ENCODE results near the gene PROK1. TPM values are rescaled to one million over a fixed set of nuclear protein-coding genes. Genes with fewer than 3 reads are reported as not detected.

PROK1 gene
- polyA plus RNA-seq, 3 donors: not detected

DNA sequence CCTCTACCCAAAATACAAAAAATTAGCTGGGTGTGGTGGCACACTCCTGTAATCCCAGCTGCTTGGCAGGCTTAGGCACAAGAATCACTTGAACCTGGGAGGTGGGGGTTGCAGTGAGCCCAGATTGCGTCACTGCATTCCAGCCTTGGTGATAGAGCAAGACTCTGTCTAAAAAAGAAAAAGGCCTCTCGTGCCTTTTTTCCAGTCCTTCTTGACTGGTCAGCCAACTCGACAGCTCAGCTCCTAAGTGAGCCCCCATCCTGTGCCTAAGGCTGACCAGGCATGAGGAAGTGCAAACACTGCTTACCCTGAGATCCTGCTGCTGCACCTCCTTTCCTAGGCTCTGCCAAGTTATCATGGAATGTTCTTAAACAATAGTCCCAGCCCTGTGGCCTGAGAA, 10.1 kb upstream of the PROK1 start:
- Histone ChIP-seq H4K20me1 (ENCODE audit: insufficient read depth, low read length) (no peaks in the 10 kb centered on the region), H3K9me3 (replicated peaks in 1 of 2; ENCODE audit: control insufficient read depth in 1 of 2, insufficient read depth in 1 of 2, low read length in 2 of 2) (no peaks in the 10 kb centered on the region), H3K9ac (ENCODE audit: insufficient read depth, low read length, poor library complexity, severe bottlenecking) (no peak overlapping the region), H3K4me3 (replicated peaks in 1 of 3; ENCODE audit: low read depth in 2 of 3, low read length in 3 of 3) (no peak overlapping the region), H2AFZ (ENCODE audit: insufficient read depth, low read depth, low read length, poor library complexity, severe bottlenecking) (no peak overlapping the region), H3K36me3 (replicated peaks in 1 of 2; ENCODE audit: control insufficient read depth in 1 of 2, insufficient read depth in 2 of 2, low read length in 2 of 2) (no peaks in the 10 kb centered on the region), H3K27ac (ENCODE audit: low read depth in 1 of 2, low read length in 2 of 2) (no peak overlapping the region), H3K27me3 (ENCODE audit: control insufficient read depth in 2 of 2, insufficient read depth in 2 of 2, low read length in 2 of 2) (no peaks in the 10 kb centered on the region), H3K79me2 (ENCODE audit: insufficient read depth, low read length) (no peaks in the 10 kb centered on the region), H3K4me1 (ENCODE audit: control insufficient read depth in 1 of 2, insufficient read depth in 2 of 2, low read length in 2 of 2) (peaks cover 5 to 8% of the 10 kb centered on the region in 2 donors), H3K4me2 (replicated peaks; ENCODE audit: extremely low read depth, low read length, poor library complexity, severe bottlenecking) (no peak overlapping the region)
- peaks cover 0 to 2% (median 0%) of the 10 kb centered on the region in 7 donors for H3K9me3 Mint-ChIP-seq
- DNase-seq: no peak
- peaks cover 0 to 5% (median 1%) of the 10 kb centered on the region in 3 donors for H3K27me3 Mint-ChIP-seq (ENCODE audit: low read depth in 3 of 3)
- no peak overlapping the region for H3K4me3 Mint-ChIP-seq
- H3K27ac Mint-ChIP-seq: no peak overlapping the region
- H3K36me3 Mint-ChIP-seq: no peaks in the 10 kb centered on the region
- intact Hi-C loops (cut with micrococcal nuclease): no loop called here
- peaks cover 19% of the 10 kb centered on the region for H3K4me1 Mint-ChIP-seq
- 51% methylated on average over 3 of the region's 3 CpGs for whole genome bisulfite sequencing (ENCODE audit: insufficient coverage)
- TF ChIP-seq, protein P1, sequence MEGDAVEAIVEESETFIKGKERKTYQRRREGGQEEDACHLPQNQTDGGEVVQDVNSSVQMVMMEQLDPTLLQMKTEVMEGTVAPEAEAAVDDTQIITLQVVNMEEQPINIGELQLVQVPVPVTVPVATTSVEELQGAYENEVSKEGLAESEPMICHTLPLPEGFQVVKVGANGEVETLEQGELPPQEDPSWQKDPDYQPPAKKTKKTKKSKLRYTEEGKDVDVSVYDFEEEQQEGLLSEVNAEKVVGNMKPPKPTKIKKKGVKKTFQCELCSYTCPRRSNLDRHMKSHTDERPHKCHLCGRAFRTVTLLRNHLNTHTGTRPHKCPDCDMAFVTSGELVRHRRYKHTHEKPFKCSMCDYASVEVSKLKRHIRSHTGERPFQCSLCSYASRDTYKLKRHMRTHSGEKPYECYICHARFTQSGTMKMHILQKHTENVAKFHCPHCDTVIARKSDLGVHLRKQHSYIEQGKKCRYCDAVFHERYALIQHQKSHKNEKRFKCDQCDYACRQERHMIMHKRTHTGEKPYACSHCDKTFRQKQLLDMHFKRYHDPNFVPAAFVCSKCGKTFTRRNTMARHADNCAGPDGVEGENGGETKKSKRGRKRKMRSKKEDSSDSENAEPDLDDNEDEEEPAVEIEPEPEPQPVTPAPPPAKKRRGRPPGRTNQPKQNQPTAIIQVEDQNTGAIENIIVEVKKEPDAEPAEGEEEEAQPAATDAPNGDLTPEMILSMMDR (IDR thresholded peaks at IDR 0.05): no peak

DNA sequence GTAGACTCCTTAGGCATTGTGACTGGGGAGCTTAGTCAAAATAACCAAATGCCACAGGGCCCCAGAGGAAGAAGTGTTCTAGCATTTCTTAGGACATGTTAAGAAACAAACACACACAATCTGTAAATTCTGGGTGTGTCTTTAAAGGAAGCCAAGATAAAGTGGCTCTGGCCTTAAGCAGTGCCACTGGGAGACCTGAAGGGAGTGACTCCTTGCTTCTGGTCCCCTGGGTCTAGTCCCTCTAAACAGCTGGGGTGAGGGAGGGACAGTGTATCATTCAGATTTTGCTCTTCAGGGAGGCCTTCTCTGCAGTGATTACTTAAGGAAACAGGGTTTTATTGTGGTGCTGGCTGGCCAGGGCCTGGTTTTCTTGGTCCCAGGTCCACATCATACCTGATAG, 9.1 kb upstream of the PROK1 start:
- no peaks in the 10 kb centered on the region for H3K27me3 ChIP-seq (ENCODE audit: control insufficient read depth in 2 of 2, insufficient read depth in 2 of 2, low read length in 2 of 2)
- peaks cover 0 to 5% (median 1%) of the 10 kb centered on the region in 3 donors for H3K27me3 Mint-ChIP-seq (ENCODE audit: low read depth in 3 of 3)
- H3K36me3 ChIP-seq (replicated peaks in 1 of 2; ENCODE audit: control insufficient read depth in 1 of 2, insufficient read depth in 2 of 2, low read length in 2 of 2): no peaks in the 10 kb centered on the region
- peaks cover 5 to 8% of the 10 kb centered on the region in 2 donors for H3K4me1 ChIP-seq (ENCODE audit: control insufficient read depth in 1 of 2, insufficient read depth in 2 of 2, low read length in 2 of 2)
- peaks cover 0 to 2% (median 0%) of the 10 kb centered on the region in 7 donors for H3K9me3 Mint-ChIP-seq
- H3K36me3 Mint-ChIP-seq: no peaks in the 10 kb centered on the region
- H3K9ac ChIP-seq (ENCODE audit: insufficient read depth, low read length, poor library complexity, severe bottlenecking): no peak overlapping the region
- no peaks in the 10 kb centered on the region for H3K9me3 ChIP-seq (replicated peaks in 1 of 2; ENCODE audit: control insufficient read depth in 1 of 2, insufficient read depth in 1 of 2, low read length in 2 of 2)
- TF ChIP-seq, protein P1 (IDR thresholded peaks at IDR 0.05): no peak
- no peak overlapping the region for H3K27ac ChIP-seq (ENCODE audit: low read depth in 1 of 2, low read length in 2 of 2)
- H3K4me2 ChIP-seq (replicated peaks; ENCODE audit: extremely low read depth, low read length, poor library complexity, severe bottlenecking): no peak overlapping the region
- intact Hi-C loops (cut with micrococcal nuclease): no loop called here
- no peak overlapping the region for H2AFZ ChIP-seq (ENCODE audit: insufficient read depth, low read depth, low read length, poor library complexity, severe bottlenecking)
- H4K20me1 ChIP-seq (ENCODE audit: insufficient read depth, low read length): no peaks in the 10 kb centered on the region
- DNase-seq: no peak
- no peak overlapping the region for H3K4me3 ChIP-seq (replicated peaks in 1 of 3; ENCODE audit: low read depth in 2 of 3, low read length in 3 of 3)
- H3K4me3 Mint-ChIP-seq: no peak overlapping the region
- H3K79me2 ChIP-seq (ENCODE audit: insufficient read depth, low read length): no peaks in the 10 kb centered on the region
- peaks cover 19% of the 10 kb centered on the region for H3K4me1 Mint-ChIP-seq
- no peak overlapping the region for H3K27ac Mint-ChIP-seq
